GM12878 (cell line): Measurements from ENCODE around the gene HRCT1. TPM values are rescaled to one million over a fixed set of nuclear protein-coding genes. Genes with fewer than 3 reads are reported as not detected.

Experiments
- ATAC-seq: fragments of 200-7000 bp; cut with Tn5 transposase; 3 replicates; pipeline ENCODE4 v1.9.1; 2020; ENCODE audit warnings: mild to moderate bottlenecking, moderate library complexity
- BruUV-seq: library from RNA; stranded (reverse); fragments of 400-500 nt; replicated peaks from 2 replicates; lab custom pipeline; 2021; lab: Mats Ljungman, UMichigan
- CTCF ChIA-PET: fragments of 300-600 bp; sonication (Branson Sonifier 250); formaldehyde crosslinking; extraction: SDS; loops from one replicate; lab custom pipeline; 2021; ENCODE audit warnings: inconsistent platforms; lab: Yijun Ruan, JAX
- POLR2A ChIA-PET: fragments of 350-600 bp; formaldehyde crosslinking; extraction: SDS; loops from one replicate; lab custom pipeline; 2021; ENCODE audit warnings: inconsistent platforms; lab: Charles Lee
- RAD21 ChIA-PET: fragments of 300-600 bp; sonication (Branson Sonifier 250); formaldehyde crosslinking; loops from one replicate; lab custom pipeline; 2023; ENCODE audit warnings: antibody characterized with exemption; ENCODE audit not compliant: unreplicated experiment; lab: Charles Lee
- SMC1A ChIA-PET: fragments of 300-600 bp; sonication (Branson Sonifier 250); formaldehyde crosslinking; loops from one replicate; lab custom pipeline; 2023; ENCODE audit not compliant: unreplicated experiment, uncharacterized antibody; lab: Charles Lee
- DNase-seq: peaks from one replicate; pipeline ENCODE4 v3.0.0-alpha.2; 2011; ENCODE audit warnings: low read depth, low spot score
- FAIRE-seq: peaks from 3 replicates; lab custom pipeline; 2011; peaks lifted over from hg19 to GRCh38; lab: Jason Lieb, UNC
- H2AFZ ChIP-seq: 2 replicates; pipeline ENCODE4 v1.6.0; 2011; ENCODE audit warnings: low read depth, low read length, control low read depth; ENCODE audit not compliant: control insufficient read depth
- H3K27ac ChIP-seq: 2 replicates; pipeline ENCODE4 v1.5.1; 2011; ENCODE audit warnings: control low read depth; ENCODE audit not compliant: control insufficient read depth, insufficient read depth
- H3K27me3 ChIP-seq, 2 experiments: replicated peaks in 1 of 2; 2 replicates each; pipeline versions ENCODE4 v1.6.0 to v1.6.1; 2011; ENCODE audit warnings: low read length in 1 of 2; ENCODE audit not compliant: control insufficient read depth in 2 of 2, insufficient read depth in 2 of 2
- H3K36me3 ChIP-seq, 2 experiments: 2 replicates each; pipeline ENCODE4 v1.5.1; 2011; ENCODE audit warnings: low read length in 1 of 2; ENCODE audit not compliant: control insufficient read depth in 2 of 2, insufficient read depth in 2 of 2
- H3K4me1 ChIP-seq: 2 replicates; pipeline ENCODE4 v1.6.1; 2011; ENCODE audit warnings: mild to moderate bottlenecking, low read length, moderate library complexity, mixed read lengths; ENCODE audit not compliant: control insufficient read depth, insufficient read depth
- H3K4me2 ChIP-seq: 2 replicates; pipeline ENCODE4 v1.6.0; 2011; ENCODE audit warnings: control low read depth; ENCODE audit not compliant: control insufficient read depth, insufficient read depth
- H3K4me3 ChIP-seq: fragments of 200-600 bp; sonication (generic); 2 replicates; pipeline ENCODE4 v1.5.1; 2016
- H3K79me2 ChIP-seq: 2 replicates; pipeline ENCODE4 v1.6.0; 2011; ENCODE audit warnings: low read length; ENCODE audit not compliant: control insufficient read depth, insufficient read depth
- H3K9ac ChIP-seq: 2 replicates; pipeline ENCODE4 v1.8.0; 2011; ENCODE audit warnings: low read length, control low read depth, mixed read lengths; ENCODE audit not compliant: control insufficient read depth, insufficient read depth
- H3K9me3 ChIP-seq: replicated peaks from 3 replicates; pipeline ENCODE4 v1.5.1; 2011; ENCODE audit warnings: mild to moderate bottlenecking, low read length; ENCODE audit not compliant: control insufficient read depth, insufficient read depth
- H4K20me1 ChIP-seq: 2 replicates; pipeline ENCODE4 v1.6.0; 2011; ENCODE audit not compliant: control insufficient read depth, insufficient read depth
- ASH2L ChIP-seq: fragments of 300-600, 200-600 bp; sonication (generic); IDR thresholded peaks from 2 replicates; pipeline ENCODE4 v1.6.1; 2017; ENCODE audit warnings: low read depth, mild to moderate bottlenecking, borderline replicate concordance
- BMI1 ChIP-seq: fragments of 450-650 bp; IDR thresholded peaks from 2 replicates; pipeline ENCODE4 v1.6.1; 2016; ENCODE audit warnings: mild to moderate bottlenecking, moderate library complexity, borderline replicate concordance
- CUX1 ChIP-seq: IDR thresholded peaks from 2 replicates; pipeline ENCODE4 v1.6.1; 2012; ENCODE audit warnings: improper control_type of control experiment, low read depth, low read length; ENCODE audit not compliant: insufficient replicate concordance
- IRF3 ChIP-seq: fragments of 450-650 bp; IDR thresholded peaks from 2 replicates; pipeline ENCODE4 v1.6.1; 2014; ENCODE audit warnings: mild to moderate bottlenecking
- MTA3 ChIP-seq: IDR thresholded peaks from 2 replicates; pipeline ENCODE4 v1.6.1; 2012; ENCODE audit warnings: low read length, inconsistent platforms, borderline replicate concordance
- MXI1 ChIP-seq: fragments of 150-350 bp; IDR thresholded peaks from 2 replicates; pipeline ENCODE4 v1.6.1; 2011; ENCODE audit warnings: low read depth, mild to moderate bottlenecking, inconsistent platforms, low read length, improper control_type of control experiment
- PAX5 ChIP-seq: IDR thresholded peaks from 2 replicates; pipeline ENCODE4 v1.6.1; 2011; ENCODE audit warnings: low read depth, low read length, borderline replicate concordance
- POLR2AphosphoS2 ChIP-seq: IDR thresholded peaks from 2 replicates; pipeline ENCODE4 v1.6.1; 2011; ENCODE audit warnings: low read depth, mild to moderate bottlenecking, low read length, improper control_type of control experiment, moderate library complexity
- RB1 ChIP-seq: fragments of 450-650 bp; formaldehyde crosslinking; IDR thresholded peaks from 2 replicates; pipeline ENCODE4 v1.6.1; 2017; ENCODE audit warnings: mild to moderate bottlenecking, borderline replicate concordance
- SMC3 ChIP-seq: IDR thresholded peaks from 2 replicates; pipeline ENCODE4 v1.6.1; 2011; ENCODE audit warnings: low read length, improper control_type of control experiment, borderline replicate concordance
- USF1 ChIP-seq: IDR thresholded peaks from 2 replicates; pipeline ENCODE4 v1.6.1; 2011; ENCODE audit warnings: borderline replicate concordance, low read depth, mild to moderate bottlenecking, moderate library complexity, mixed read lengths, low read length; ENCODE audit not compliant: insufficient read depth; ENCODE audit errors: extremely low read length
- ZBTB11 ChIP-seq: fragments of 450-650 bp; formaldehyde crosslinking; IDR thresholded peaks from 2 replicates; pipeline ENCODE4 v1.5.0; 2022; ENCODE audit warnings: mild to moderate bottlenecking, missing genetic modification characterization
- ZNF217 ChIP-seq: fragments of 450-650 bp; IDR thresholded peaks from 2 replicates; pipeline ENCODE4 v1.6.1; 2017; ENCODE audit warnings: antibody characterized with exemption, mild to moderate bottlenecking
- ZNF24 ChIP-seq: fragments of 450-650 bp; IDR thresholded peaks from 2 replicates; pipeline ENCODE4 v1.6.1; 2017; ENCODE audit warnings: antibody characterized with exemption, mild to moderate bottlenecking
- WGBS: methylation state at CpG from one replicate; pipeline ENCODE4 v1.1.6; 2016; ENCODE audit warnings: low lambda C conversion rate; ENCODE audit not compliant: insufficient replicate concordance, insufficient coverage; ENCODE audit errors: missing lambda C conversion rate; 5-methylcytosine and 5-hydroxymethylcytosine counted together
- in situ Hi-C: fragments of 300-500 bp; cut with MboI; formaldehyde crosslinking; loops from 9 replicates; pipeline ENCODE4 v1.14.3; 2018; ENCODE audit warnings: mixed read lengths
- intact Hi-C: fragments of 100-400 bp; cut with micrococcal nuclease; formaldehyde crosslinking; loops from one replicate; pipeline ENCODE4 v1.14.2; 2022; ENCODE audit not compliant: unreplicated experiment
- polyA plus RNA-seq, 11 experiments: library from polyadenylated mRNA; depleted of rRNA in 4 of 11; unstranded in 6 of 11; stranded (reverse) in 5 of 11; fragments of >200 nt; fragmentation: Nextera tagmentation in 4 of 11; fragmentation: Illumina TruSeq in 1 of 11; extraction: Ambion mirVana in 4 of 11; extraction: Trizol in 1 of 11; gene quantifications; 1 replicate in 1 of 11; 2 replicates in 10 of 11; pipeline versions ENCODE4 v1.2.1 to v1.2.3, GENCODE V29; 2011 to 2016; ENCODE audit warnings: inconsistent platforms in 2 of 11, missing spikeins in 2 of 11, low read depth in 1 of 11
- total RNA-seq, 4 experiments: library from RNA; depleted of rRNA in 3 of 4; stranded (reverse); fragments of >200 nt in 3 of 4; fragmentation: Illumina TruSeq in 1 of 4; extraction: Trizol in 1 of 4; gene quantifications; 2 replicates each; pipeline versions ENCODE4 v1.2.1 to v1.2.3, GENCODE V29; 2013 to 2021

HRCT1 gene
- total and polyA plus RNA-seq, 10 of the 15 experiments (the other 5 are each of a cell fraction or from before 2014, with no cell fraction given), result not detected

- DNase-seq (no peak), ATAC-seq (no peak), FAIRE-seq (no peak)
- no peaks in the 10 kb centered on the region for H3K36me3 ChIP-seq
- H3K4me2 ChIP-seq, result no peak overlapping the region
- POLR2A ChIA-PET, result no interaction called here
- BruUV-seq, result no TSS peak
- no peaks in the 10 kb centered on the region for H3K4me1 ChIP-seq
- RAD21 ChIA-PET, result no interaction called here
- no peaks in the 10 kb centered on the region for H3K9me3 ChIP-seq
- H3K79me2 ChIP-seq, result no peaks in the 10 kb centered on the region
- SMC1A ChIA-PET, result interaction anchor here (0.6 kb wide), 1 partner anchor 475 kb away, joined by 3 read pairs; no protein-coding TSS in a partner anchor
- no peaks in the 10 kb centered on the region; a peak in 2 of 4 replicates for H3K27me3 ChIP-seq
- no peak overlapping the region for H3K9ac ChIP-seq
- in situ Hi-C loops, result no loop called here
- intact Hi-C loops, result no loop called here
- H2AFZ ChIP-seq, result no peak overlapping the region
- CTCF ChIA-PET, result interaction anchor here (1.1 to 1.7 kb wide), 3 partner anchors 20 to 26 kb away, joined by 4 to 7 read pairs (median 4); no protein-coding TSS in a partner anchor
- WGBS, result 94% methylated on average over 1 of the region's 1 CpG
- no peaks in the 10 kb centered on the region for H4K20me1 ChIP-seq
- no peak overlapping the region for H3K27ac ChIP-seq
- H3K4me3 ChIP-seq, result no peak overlapping the region
- TF ChIP-seq ZNF24 (no peak), PAX5 (no peak), USF1 (no peak), RB1 (no peak), CUX1 (no peak), POLR2AphosphoS2 (no peak), ZBTB11 (no peak), BMI1 (no peak), ASH2L (no peak), IRF3 (no peak), SMC3 (no peak), MTA3 (no peak), ZNF217 (no peak), MXI1 (no peak)
These were observed 17.6 kb downstream of the HRCT1 start for GRCh38 chr9:35923598-35923926.
